Measurements from ENCODE around the gene SLAMF7. TPM values are rescaled to one million over a fixed set of nuclear protein-coding genes. Genes with fewer than 3 reads are reported as not detected.
"Not testable (repeated sequence)": the region's sequence is repeated elsewhere in the genome, so short reads cannot be mapped to it uniquely, and the experiment has no call there.

Gene SLAMF7, protein sequence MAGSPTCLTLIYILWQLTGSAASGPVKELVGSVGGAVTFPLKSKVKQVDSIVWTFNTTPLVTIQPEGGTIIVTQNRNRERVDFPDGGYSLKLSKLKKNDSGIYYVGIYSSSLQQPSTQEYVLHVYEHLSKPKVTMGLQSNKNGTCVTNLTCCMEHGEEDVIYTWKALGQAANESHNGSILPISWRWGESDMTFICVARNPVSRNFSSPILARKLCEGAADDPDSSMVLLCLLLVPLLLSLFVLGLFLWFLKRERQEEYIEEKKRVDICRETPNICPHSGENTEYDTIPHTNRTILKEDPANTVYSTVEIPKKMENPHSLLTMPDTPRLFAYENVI
- total RNA-seq = 56.4 and 60.1 TPM in 2 replicates

DNA sequence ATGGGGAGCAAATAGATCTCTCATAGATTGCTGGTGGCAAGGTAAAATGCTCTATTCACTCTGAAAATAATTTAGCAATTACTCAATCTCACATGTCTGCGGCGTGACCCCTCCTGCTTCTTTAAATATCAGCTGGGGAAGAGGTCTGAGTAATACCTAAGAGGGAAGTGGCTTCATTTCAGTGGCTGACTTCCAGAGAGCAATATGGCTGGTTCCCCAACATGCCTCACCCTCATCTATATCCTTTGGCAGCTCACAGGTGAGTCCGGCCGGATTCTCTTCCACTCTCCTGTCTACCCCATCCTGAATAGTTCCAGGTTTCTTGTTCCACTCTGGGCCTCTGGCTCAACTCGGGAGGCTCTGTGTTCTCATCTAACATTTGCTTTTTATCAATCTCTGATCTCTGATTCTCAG, at the start of gene SLAMF7:
Gene SLAMF7 (plus strand): TSS at position 150 of the 414 bp plus-strand sequence. CDS start 55 bp downstream, at position 205.
- intact Hi-C loops (cut with micrococcal nuclease) = no loop called here

DNA sequence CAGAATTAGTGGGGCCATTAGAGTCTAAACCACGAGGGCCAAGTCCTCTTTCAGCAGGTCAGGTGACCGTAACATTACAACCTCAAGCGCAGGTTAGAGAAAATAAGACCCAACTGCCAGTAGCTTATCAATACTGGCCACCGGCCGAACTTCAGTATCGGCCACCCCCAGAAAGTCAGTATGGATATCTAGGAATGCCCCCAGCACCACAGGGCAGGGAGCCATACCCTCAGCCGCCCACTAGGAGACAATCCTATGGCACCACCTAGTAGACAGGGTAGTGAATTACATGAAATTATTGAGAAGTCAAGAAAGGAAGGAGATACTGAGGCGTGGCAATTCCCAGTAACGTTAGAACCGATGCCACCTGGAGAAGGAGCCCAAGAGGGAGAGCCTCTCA, 46.7 kb upstream of the SLAMF7 start:
- intact Hi-C loops (cut with micrococcal nuclease) = not testable (repeated sequence)

DNA sequence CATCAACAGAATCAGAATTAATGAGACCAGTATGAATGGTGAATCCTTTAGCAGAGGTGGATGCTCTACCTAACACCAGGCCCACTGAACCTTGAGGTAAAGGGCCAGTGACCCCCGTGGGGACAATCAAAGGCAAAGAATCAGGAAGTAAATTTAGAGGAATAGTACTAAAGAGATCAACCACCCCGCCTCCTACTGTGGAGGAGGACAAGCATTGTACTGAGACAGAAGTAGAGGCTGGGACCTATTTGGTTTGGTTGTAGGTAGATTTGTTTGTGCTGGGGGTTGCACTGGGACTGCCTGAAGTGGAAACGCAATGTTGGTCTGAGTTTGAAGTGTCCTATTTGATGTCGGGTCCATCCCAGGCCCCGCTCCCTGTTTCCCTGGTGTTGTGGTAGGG, 36.9 kb upstream of the SLAMF7 start:
- intact Hi-C loops (cut with micrococcal nuclease) = loop anchor here (10.0 kb wide), 1 partner anchor 693 kb away; no protein-coding TSS in a partner anchor

DNA sequence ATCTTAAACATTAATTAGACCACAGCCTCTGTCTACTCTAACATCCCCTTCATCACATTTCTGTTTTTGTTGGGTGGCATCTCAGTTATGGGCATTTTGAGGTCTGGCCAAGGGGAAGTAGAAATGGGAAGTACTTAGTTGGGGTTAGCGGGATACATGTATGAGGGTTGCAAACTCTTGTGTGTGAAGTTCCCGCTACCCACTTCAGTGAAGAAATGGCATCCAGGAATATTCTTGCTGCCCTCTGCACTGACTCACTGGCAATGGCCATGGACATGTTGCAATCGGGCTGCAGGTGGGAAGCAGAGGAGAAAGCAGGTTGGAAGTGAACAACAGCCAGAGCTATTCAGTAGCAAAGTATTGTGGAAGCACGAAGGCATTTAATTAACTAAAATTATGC, 34.8 kb upstream of the SLAMF7 start:
- intact Hi-C loops (cut with micrococcal nuclease) = loop anchor here (10.0 kb wide), 1 partner anchor 691 kb away; no protein-coding TSS in a partner anchor

DNA sequence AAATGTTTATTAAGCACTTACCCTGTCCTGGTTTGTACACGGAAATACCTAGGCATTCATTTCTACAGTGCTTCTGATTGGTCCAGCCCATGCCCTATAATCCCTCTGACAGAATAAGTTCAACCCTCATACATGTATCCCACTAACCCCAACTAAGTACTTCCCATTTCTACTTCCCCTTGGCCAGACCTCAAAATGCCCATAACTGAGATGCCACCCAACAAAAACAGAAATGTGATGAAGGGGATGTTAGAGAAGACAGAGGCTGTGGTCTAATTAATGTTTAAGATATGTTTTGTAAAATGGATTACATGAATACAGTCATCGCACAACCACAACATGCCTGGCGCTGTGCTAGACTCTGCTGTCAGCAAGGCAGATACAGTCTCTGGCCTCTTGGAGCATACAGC, 33.8 kb upstream of the SLAMF7 start:
- intact Hi-C loops (cut with micrococcal nuclease) = loop anchor here (5.0 to 10.0 kb wide), 2 partner anchors 273 to 690 kb away; no protein-coding TSS in a partner anchor

DNA sequence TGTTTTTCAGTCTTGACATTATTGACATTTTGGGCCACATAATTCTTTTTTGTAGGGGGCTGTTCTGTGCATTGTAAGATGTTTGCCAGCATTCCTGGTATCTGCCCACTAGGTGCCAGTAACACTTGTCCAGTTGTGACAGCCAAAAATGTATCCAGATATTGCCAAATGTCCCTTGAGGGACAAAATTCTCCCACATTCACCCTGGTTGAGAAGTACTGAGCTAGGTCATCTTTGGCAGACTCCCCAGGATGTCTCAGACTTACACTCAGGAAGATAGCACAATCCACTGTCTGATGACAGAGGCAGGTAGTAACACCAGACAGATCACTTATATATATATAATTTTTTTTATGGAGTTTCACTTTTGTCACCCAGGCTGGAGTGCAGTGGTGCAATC, 33.3 kb upstream of the SLAMF7 start:
- intact Hi-C loops (cut with micrococcal nuclease) = loop anchor here (5.0 to 10.0 kb wide), 2 partner anchors 273 to 689 kb away; no protein-coding TSS in a partner anchor

DNA sequence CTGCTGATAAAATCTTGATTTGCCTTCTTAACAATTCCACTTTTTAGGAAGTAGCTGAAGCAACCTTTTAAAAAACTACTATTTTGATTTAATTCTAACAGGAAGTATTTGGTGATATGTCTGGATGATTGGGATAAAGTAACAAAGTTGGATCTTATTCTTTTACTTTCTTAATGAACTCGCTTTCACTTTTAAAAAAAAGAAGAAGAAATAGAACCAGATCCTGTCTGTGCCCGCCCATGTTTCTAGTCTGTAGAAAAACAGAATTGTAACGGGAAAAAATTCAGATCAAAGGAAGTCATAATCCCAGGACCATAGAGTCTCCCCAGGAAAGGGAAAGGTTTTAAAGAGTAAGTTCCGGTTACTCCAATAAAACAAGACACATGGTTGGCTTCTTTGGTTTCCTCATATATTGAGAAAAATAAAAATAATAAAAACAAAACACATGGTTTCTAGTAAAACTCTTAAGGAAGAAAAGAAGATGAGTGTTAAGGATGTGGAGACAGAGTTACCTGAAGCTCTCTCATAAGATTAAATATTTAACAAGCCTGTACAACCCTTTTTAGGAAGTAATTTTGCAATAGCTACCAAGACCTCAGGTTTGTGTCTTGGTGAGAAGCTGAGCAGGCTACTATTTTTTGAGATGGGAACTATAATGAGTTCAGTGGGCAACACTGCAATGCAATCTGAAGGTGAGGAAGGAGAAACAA, 32.4 kb upstream of the SLAMF7 start:
- intact Hi-C loops (cut with micrococcal nuclease) = loop anchor here (1.0 to 10.0 kb wide), 3 partner anchors 25 to 688 kb away; no protein-coding TSS in a partner anchor

DNA sequence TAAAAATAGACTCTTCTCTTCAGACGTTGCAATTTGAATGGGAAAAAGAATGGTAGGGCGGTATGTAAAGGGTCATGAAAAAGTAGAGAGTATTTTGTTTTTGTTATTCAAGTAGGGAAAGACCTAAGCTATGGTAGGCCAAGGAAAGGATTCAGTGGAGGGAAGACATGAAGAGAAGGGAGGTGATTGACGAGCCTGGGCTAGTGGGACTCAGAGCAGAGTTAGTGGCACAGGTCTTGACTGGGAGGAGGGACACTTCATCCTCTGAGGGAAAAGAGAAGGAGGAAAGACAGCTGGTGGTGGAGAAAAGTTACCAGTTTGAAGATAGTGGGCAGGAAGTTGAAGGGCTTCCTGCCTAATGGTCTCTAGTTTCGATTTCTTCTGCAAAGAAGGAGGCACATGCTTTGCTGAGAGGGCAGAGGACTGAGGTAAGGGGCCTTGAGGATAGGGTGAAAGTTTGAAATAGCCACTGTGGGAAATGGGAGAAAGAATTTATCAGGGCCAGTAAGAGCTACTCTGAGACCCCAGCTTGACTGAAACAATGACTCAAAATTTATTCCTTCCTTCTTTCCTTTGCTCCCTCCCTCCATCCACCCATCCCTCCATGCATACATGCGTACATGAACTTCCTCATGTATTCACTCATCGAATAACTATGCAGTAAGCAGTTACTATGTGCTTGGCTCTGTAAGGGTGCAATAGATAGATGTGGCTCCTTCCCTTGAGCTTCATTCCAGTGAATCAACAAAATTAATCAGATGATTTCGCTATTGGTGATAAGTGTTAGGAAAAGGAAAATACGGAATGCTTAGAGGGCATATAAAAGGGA, 31.6 kb upstream of the SLAMF7 start:
- intact Hi-C loops (cut with micrococcal nuclease) = loop anchor here (1.0 to 10.0 kb wide), 4 partner anchors 20 to 687 kb away; no protein-coding TSS in a partner anchor

DNA sequence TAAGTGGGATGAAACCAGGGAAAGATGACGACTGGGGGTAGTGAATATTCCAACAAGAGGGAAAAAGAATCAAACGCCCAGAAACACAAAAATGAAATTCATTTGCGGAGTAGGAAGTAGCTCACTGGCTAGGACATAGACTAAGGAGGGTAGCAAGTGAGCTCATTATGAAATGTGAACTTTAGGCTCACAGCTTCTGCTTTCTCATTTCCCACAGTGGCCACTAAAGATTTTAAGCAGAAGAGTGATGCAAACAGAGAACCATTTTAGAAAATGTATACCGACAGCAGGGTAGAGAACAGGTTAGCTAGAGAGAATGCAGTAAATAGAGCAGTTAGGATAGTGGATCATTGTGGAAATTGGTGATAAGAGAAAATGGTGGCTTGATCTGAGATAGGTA, 30.9 kb upstream of the SLAMF7 start:
- intact Hi-C loops (cut with micrococcal nuclease) = loop anchor here (1.0 to 10.0 kb wide), 3 partner anchors 19 to 687 kb away; no protein-coding TSS in a partner anchor

DNA sequence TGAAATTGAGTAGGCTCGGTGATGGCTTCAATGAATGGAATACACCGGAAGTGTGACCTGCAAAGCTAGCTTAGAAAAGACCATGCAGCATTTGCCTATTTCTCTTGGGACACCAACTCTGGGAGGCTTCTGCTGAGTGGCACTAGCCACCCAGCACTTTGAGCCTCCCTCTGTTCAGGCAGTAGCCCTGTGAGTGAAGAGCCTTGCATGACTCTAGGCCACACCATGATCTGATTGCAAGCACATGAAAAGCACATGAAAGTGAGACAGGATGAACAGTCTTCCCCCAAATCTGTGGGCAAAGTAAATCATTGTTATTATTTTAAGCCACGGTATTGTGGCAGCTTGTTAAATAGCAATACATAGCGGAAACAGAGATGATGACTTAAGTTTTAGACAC, 30.2 kb upstream of the SLAMF7 start:
- intact Hi-C loops (cut with micrococcal nuclease) = loop anchor here (1.0 to 10.0 kb wide), 4 partner anchors 8 to 686 kb away; no protein-coding TSS in a partner anchor

DNA sequence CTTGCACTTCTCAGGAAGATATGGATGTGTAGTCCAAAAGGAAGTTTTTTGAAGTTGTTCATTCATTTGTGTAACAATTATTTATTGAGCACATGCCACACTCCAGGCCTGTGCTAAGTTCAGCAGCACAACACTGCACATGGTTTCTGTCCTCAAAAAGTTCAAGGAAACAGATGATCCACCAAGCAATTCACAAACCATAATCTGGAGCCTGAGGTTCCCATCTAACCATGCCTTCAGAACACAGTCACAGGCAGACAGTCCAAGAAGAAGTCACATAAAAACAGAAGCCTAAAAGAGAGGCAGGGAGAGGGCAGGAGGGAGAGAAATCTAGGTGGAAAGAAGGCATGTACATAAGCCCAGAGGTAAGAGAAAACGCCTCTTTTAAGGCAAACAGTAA, 29.3 kb upstream of the SLAMF7 start:
- intact Hi-C loops (cut with micrococcal nuclease) = loop anchor here (1.0 to 10.0 kb wide), 9 partner anchors 9 to 685 kb away; partner anchors contain the start of genes DCAF8, IGSF8 and TOMM40L

DNA sequence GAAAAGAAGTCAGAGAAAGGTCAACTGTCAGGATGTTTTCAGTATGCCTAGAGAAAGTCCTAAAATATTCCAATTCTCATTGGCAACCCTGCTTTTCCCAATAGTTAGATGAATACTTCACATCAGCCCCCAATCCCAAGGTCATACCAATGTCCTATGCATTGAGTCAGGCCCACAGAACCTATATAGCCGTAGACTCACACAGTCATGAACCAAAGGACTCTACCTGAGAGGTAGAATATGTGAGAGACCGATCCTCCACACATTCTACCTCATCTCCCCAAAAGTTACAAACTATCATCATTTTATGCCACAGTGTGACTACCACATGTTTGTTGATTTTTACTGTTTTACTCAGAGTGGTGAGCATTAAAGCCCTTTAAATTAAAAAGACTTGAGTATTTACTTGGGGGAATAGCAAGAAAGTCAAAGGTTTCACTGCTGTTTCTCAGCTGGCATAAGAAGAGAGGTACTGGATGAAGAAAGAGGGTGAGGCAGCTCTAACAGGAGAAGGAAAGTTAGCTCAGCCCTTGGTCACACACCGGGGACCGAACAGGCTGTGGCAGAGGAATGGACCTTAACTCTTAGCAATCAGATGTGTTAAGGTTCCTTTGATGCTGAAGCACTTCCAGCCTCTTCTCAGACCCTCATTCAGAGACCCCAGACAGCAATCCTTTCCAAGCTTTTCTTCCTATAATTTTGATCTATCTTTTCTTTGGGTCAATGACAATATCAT, 28.4 kb upstream of the SLAMF7 start:
- intact Hi-C loops (cut with micrococcal nuclease) = loop anchor here (1.0 to 5.0 kb wide), 7 partner anchors 46 to 613 kb away; partner anchors contain the start of genes DCAF8, IGSF8 and TOMM40L

DNA sequence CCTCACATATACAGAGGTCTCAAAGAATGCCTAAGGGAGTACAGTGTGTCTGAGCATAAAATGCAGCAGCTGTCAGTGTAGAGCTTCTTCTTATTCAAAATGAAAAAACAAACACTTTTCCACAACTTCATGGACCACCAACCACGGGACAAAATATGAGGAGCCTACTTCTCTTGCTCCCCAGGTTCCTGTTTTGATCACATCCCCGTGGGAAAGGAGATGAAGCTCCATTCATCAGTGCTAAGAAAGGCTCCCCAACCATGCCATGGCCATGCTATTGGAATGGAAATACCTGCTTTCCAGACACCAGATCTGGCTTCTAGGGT, 27.8 kb upstream of the SLAMF7 start:
- intact Hi-C loops (cut with micrococcal nuclease) = loop anchor here (1.0 to 5.0 kb wide), 7 partner anchors 46 to 614 kb away; partner anchors contain the start of genes DCAF8, IGSF8 and TOMM40L

DNA sequence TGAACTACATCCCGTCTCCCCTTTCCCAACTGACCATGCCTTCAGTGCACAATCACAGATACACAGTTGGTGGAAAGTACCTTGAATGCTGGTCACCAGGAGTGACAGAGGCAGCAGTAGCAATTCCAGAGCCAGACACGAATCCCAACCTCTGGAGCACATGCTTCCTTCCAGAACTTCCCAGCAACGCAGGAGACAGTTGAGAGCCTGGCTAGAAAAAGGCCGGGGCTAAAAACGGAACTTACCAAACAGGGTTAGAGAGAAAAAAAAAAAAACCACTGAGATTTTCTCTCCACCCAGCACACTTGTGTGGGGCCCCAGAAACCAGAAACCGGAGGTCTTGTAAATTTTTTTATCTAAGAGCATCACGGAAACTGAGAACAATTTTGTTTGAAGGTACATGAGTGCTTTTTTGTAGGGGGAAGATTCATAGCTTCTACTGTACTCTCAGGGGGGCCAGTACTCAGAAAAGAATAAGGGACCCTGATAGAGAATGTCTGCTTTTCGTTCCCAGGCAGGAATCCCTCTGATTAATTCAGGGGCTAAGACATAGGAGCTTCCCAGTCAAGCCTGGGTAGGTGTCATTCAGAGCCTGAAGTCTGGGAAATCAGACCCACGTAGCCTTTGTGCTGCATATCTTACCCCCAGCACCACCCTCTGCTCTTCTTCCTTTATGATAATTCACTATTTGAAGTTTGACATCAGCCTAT, 27.3 kb upstream of the SLAMF7 start, which contains the start of gene CD48:
Gene CD48 (minus strand): TSS at position 221 of the 710 bp plus-strand sequence. CDS start 59 bp downstream, at position 162.
- intact Hi-C loops (cut with micrococcal nuclease) = loop anchor here (1.0 to 5.0 kb wide), 10 partner anchors 9 to 614 kb away; partner anchors contain the start of genes DCAF8, IGSF8 and TOMM40L

DNA sequence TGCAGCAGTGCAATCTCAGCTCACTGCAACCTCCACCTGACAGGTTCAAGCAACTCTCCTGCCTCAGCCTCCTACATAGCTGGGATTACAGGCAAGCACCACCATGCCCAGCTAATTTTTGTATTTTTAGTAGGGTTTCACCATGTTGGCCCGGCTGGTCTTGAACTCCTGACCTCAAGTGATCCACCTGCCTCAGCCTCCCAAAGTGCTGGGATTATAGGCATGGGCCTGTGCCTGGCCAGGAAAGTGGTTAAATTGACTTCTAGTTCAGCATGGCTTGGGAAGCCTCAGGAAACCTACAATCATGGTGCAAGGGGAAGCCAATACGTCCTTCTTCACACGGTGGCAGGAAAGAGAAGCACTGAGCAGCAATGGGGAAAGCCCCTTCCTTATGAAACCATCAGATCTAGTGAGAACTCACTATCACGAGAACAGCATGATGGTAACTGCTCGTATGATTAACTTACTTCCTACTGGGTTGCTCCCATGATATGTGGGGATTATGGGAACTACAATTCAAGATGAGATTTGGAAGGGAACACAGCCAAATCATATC, 26.4 kb upstream of the SLAMF7 start:
- intact Hi-C loops (cut with micrococcal nuclease) = loop anchor here (1.0 to 5.0 kb wide), 8 partner anchors 8 to 615 kb away; partner anchors contain the start of genes DCAF8, IGSF8, LY9 and TOMM40L

DNA sequence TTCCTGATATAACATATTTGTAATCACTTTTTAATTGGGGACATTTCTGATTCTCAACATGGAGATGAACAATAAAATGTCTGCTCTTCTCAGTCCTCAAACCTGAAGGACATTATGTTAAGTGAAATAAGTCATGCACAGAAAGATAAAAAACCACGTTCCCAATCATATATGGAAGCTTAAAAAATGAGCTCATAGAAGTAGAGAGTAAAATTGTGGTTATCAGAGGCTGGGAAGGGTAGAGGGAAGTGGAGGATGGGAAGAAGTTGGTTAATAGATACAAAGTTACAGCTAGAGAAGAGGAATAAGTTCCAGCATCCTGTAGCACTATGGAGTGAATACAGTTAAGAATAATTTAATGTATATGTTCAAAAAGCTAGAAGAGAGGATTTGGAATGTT, 25.9 kb upstream of the SLAMF7 start:
- intact Hi-C loops (cut with micrococcal nuclease) = loop anchor here (1.0 to 5.0 kb wide), 6 partner anchors 32 to 616 kb away; partner anchors contain the start of genes DCAF8, IGSF8, LY9 and TOMM40L

DNA sequence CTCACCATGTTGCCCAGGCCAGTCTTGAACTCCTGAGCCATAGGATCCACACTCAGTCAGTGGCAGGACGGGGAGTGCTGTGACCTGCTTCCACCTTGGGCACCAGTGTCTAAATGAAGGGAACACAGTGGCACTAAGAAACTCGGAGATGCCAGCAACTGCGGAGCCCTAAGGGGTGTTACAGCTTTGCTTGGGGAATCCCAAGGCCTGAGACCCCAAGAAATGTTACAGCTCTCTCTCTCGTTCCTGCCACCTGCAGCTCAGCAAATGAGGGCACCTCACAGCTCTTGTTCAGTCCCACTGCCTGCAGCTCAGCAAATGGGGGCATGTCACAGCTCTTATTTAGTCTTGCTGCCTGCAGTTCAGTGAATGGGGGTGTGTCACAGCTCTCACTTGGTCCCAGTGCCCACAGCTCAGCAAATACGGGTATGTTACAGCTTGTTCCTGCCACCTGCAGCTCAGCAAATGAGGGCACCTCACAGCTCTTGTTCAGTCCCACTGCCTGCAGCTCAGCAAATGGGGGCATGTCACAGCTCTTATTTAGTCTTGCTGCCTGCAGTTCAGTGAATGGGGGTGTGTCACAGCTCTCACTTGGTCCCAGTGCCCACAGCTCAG, 24.9 kb upstream of the SLAMF7 start:
- intact Hi-C loops (cut with micrococcal nuclease) = loop anchor here (5.0 kb wide), 4 partner anchors 123 to 617 kb away; partner anchors contain the start of genes DCAF8, IGSF8 and TOMM40L

DNA sequence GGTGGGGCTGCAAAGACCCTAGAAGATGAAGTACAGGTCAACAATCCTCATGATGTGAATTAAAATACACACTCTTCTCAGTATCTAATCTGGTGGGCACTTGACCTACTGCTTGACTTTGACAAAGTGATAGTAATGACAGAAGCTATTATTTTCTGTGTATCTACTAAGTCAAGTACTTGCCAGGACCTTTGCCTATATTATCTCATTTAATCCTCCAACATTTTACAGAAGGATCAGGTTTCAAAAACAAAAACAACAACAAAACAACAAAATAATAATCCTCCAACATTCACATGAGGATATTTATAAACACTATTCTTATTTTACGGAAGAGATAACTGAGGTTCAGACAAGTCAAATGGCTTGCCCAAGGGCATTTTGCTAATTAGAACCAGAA, 23.0 kb upstream of the SLAMF7 start:
- intact Hi-C loops (cut with micrococcal nuclease) = no loop called here

All from T-helper 1 cell treated with Interleukin-12 subunit alpha and Interleukin-12 subunit beta and Interleukin-4 antibody, amounts not matched to agents 30 ng/mL and 1 ng/mL, for 36 hours (primary cell).